ENCODE results near the gene ITGB5.

The ITGB5 gene

GRCh38 chr3:124884474-124885101 is 2.6 kb downstream of the ITGB5 start:
- TF ChIP-seq CTCF (conservative IDR thresholded peaks at IDR 0.05; ENCODE audit: low read depth, low read length), result no peak
- H3K4me3 ChIP-seq (ENCODE audit: low read depth, low read length), result no peak overlapping the region
- DNase-seq (ENCODE audit: low read depth), result no peak

GRCh38 chr3:124883766-124884473 is 3.2 kb downstream of the ITGB5 start:
- no peak for DNase-seq (ENCODE audit: low read depth)
- H3K4me3 ChIP-seq (ENCODE audit: low read depth, low read length), result no peak overlapping the region
- no peak for TF ChIP-seq CTCF (conservative IDR thresholded peaks at IDR 0.05; ENCODE audit: low read depth, low read length)

- no peak for TF ChIP-seq CTCF (conservative IDR thresholded peaks at IDR 0.05; ENCODE audit: low read depth, low read length)
- DNase-seq (ENCODE audit: low read depth), result peak; percentile 30
- H3K4me3 ChIP-seq (ENCODE audit: low read depth, low read length), result no peak overlapping the region
These were observed 4.1 kb downstream of the ITGB5 start for GRCh38 chr3:124882816-124883747.

- H3K4me3 ChIP-seq (ENCODE audit: low read depth, low read length), result no peak overlapping the region
- no peak for DNase-seq (ENCODE audit: low read depth)
- TF ChIP-seq CTCF (conservative IDR thresholded peaks at IDR 0.05; ENCODE audit: low read depth, low read length), result no peak
These were observed 5.0 kb downstream of the ITGB5 start for GRCh38 chr3:124881976-124882697.

GRCh38 chr3:124879337-124879680 is 7.9 kb downstream of the ITGB5 start:
- no peak for TF ChIP-seq CTCF (conservative IDR thresholded peaks at IDR 0.05; ENCODE audit: low read depth, low read length)
- H3K4me3 ChIP-seq (ENCODE audit: low read depth, low read length), result no peak overlapping the region
- peak; percentile 23 for DNase-seq (ENCODE audit: low read depth)

- no peak overlapping the region for H3K4me3 ChIP-seq (ENCODE audit: low read depth, low read length)
- TF ChIP-seq CTCF (conservative IDR thresholded peaks at IDR 0.05; ENCODE audit: low read depth, low read length), result no peak
- DNase-seq (ENCODE audit: low read depth), result peak; percentile 90
These were observed 8.4 kb downstream of the ITGB5 start for GRCh38 chr3:124878561-124879336.

Data from choroid plexus epithelial cell (primary cell).